Endothelial cell of umbilical vein (primary cell): ENCODE measurements around the gene GPATCH2. TPM values are rescaled to one million over a fixed set of nuclear protein-coding genes. Genes with fewer than 3 reads are reported as not detected.

ENCODE experiments used
- BruUV-seq: library from RNA; stranded (reverse); fragments of 400-500 nt; replicated peaks from 2 replicates; lab custom pipeline; 2021; lab: Mats Ljungman, UMichigan
- CTCF ChIA-PET: fragments of 300-600, 350-600 bp; sonication (Branson Sonifier 250); formaldehyde crosslinking; loops from one replicate; lab custom pipeline; 2021; ENCODE audit warnings: antibody characterized with exemption, inconsistent platforms; lab: Charles Lee
- POLR2A ChIA-PET: fragments of 300-600, 350-600 bp; sonication (Branson Sonifier 250); formaldehyde crosslinking; loops from one replicate; lab custom pipeline; 2021; ENCODE audit warnings: antibody characterized with exemption, inconsistent platforms; lab: Charles Lee
- DNase-seq: peaks from one replicate; pipeline ENCODE4 v3.0.0-alpha.2; 2011; ENCODE audit warnings: low read depth, low spot score
- FAIRE-seq: peaks from 2 replicates; lab custom pipeline; 2011; peaks lifted over from hg19 to GRCh38; lab: Jason Lieb, UNC
- H2AFZ ChIP-seq: 2 replicates; pipeline ENCODE4 v1.6.0; 2012; ENCODE audit warnings: low read depth, low read length, control low read depth, inconsistent platforms
- H3K27ac ChIP-seq: 2 replicates; pipeline ENCODE4 v1.5.1; 2011; ENCODE audit warnings: low read depth, mild to moderate bottlenecking, control low read depth, low read length, moderate library complexity; ENCODE audit not compliant: insufficient read depth
- H3K27me3 ChIP-seq, 2 experiments: 2 replicates each; pipeline versions ENCODE4 v1.6.0 to v1.6.1; 2011; ENCODE audit warnings: low read length in 2 of 2, mixed read lengths in 1 of 2; ENCODE audit not compliant: control insufficient read depth in 2 of 2, insufficient read depth in 2 of 2
- H3K36me3 ChIP-seq, 2 experiments: 2 replicates in 1 of 2; 3 replicates in 1 of 2; pipeline ENCODE4 v1.5.1; 2011; ENCODE audit warnings: low read length in 2 of 2, mild to moderate bottlenecking in 1 of 2, moderate library complexity in 1 of 2; ENCODE audit not compliant: control insufficient read depth in 2 of 2, insufficient read depth in 2 of 2; ENCODE audit errors: extremely low read depth in 1 of 2
- H3K4me1 ChIP-seq: 3 replicates; pipeline ENCODE4 v1.5.1; 2011; ENCODE audit warnings: mild to moderate bottlenecking, low read length; ENCODE audit not compliant: control insufficient read depth, insufficient read depth; ENCODE audit errors: extremely low read depth
- H3K4me2 ChIP-seq: 2 replicates; pipeline ENCODE4 v1.6.1; 2011; ENCODE audit warnings: low read length, control low read depth, mixed read lengths; ENCODE audit not compliant: insufficient read depth
- H3K4me3 ChIP-seq, 3 experiments: fragments of 200-600 bp in 1 of 3; sonication (generic), shearing (Covaris generic) in 1 of 3; replicated peaks in 1 of 3; 2 replicates each; pipeline ENCODE4 v1.5.1; 2011 to 2016; ENCODE audit warnings: control low read depth in 3 of 3, low read length in 3 of 3, mild to moderate bottlenecking in 2 of 3, inconsistent platforms in 1 of 3, low read depth in 1 of 3, moderate library complexity in 1 of 3; ENCODE audit not compliant: insufficient read depth in 1 of 3
- H3K79me2 ChIP-seq: 2 replicates; pipeline ENCODE4 v1.6.0; 2012; ENCODE audit warnings: low read length, inconsistent platforms; ENCODE audit not compliant: control insufficient read depth, insufficient read depth
- H3K9ac ChIP-seq: replicated peaks from 2 replicates; pipeline ENCODE3; 2011; ENCODE audit warnings: low read length, control low read depth; ENCODE audit not compliant: insufficient read depth; ENCODE audit errors: extremely low read depth
- H3K9me1 ChIP-seq: replicated peaks from 3 replicates; pipeline ENCODE4 v1.6.0; 2011; ENCODE audit warnings: mild to moderate bottlenecking, low read length; ENCODE audit not compliant: control insufficient read depth, insufficient read depth; ENCODE audit errors: extremely low read depth
- H3K9me3 ChIP-seq: replicated peaks from 2 replicates; pipeline ENCODE4 v1.5.1; 2012; ENCODE audit warnings: low read length, inconsistent platforms; ENCODE audit not compliant: control insufficient read depth, insufficient read depth
- H4K20me1 ChIP-seq: replicated peaks from 2 replicates; pipeline ENCODE3; 2011; ENCODE audit warnings: mild to moderate bottlenecking, low read length; ENCODE audit not compliant: control insufficient read depth, insufficient read depth; ENCODE audit errors: extremely low read depth
- EZH2 ChIP-seq: IDR thresholded peaks from 2 replicates; pipeline ENCODE4 v1.6.1; 2012; ENCODE audit warnings: borderline replicate concordance, low read depth, mild to moderate bottlenecking, moderate library complexity, low read length, inconsistent platforms; ENCODE audit not compliant: severe bottlenecking
- FOS ChIP-seq: IDR thresholded peaks from 2 replicates; pipeline ENCODE4 v1.6.1; 2011; ENCODE audit warnings: mild to moderate bottlenecking, low read length, moderate library complexity, borderline replicate concordance; ENCODE audit not compliant: insufficient read depth
- GATA2 ChIP-seq: IDR thresholded peaks from 2 replicates; pipeline ENCODE4 v1.7.0; 2011; ENCODE audit warnings: low read depth, mild to moderate bottlenecking, moderate library complexity, mixed read lengths, low read length; ENCODE audit not compliant: insufficient read length, insufficient read depth
- JUN ChIP-seq: IDR thresholded peaks from 2 replicates; pipeline ENCODE4 v1.6.1; 2011; ENCODE audit warnings: borderline replicate concordance, low read depth; ENCODE audit not compliant: insufficient read length, insufficient read depth
- MAX ChIP-seq: IDR thresholded peaks from 2 replicates; pipeline ENCODE4 v1.6.1; 2011; ENCODE audit not compliant: insufficient read depth, insufficient read length
- MYC ChIP-seq: IDR thresholded peaks from one replicate; pipeline ENCODE4 v1.6.1; 2011; ENCODE audit warnings: mild to moderate bottlenecking, low read depth, low read length
- POLR2A ChIP-seq: IDR thresholded peaks from 2 replicates; pipeline ENCODE4 v1.6.1; 2012; ENCODE audit warnings: low read depth, mild to moderate bottlenecking, control low read depth, low read length
- POLR2AphosphoS5 ChIP-seq: IDR thresholded peaks from 2 replicates; pipeline ENCODE4 v1.6.1; 2012; ENCODE audit warnings: low read depth, mild to moderate bottlenecking, control low read depth, low read length, moderate library complexity; ENCODE audit not compliant: insufficient read depth
- dilution Hi-C: fragments of 300-500 bp; cut with MboI; formaldehyde crosslinking; loops from one replicate; pipeline ENCODE4 v1.15.0; 2019; ENCODE audit warnings: low sequenced_read_pairs; ENCODE audit not compliant: extremely low pct_ligation_motif_present
- intact Hi-C: fragments of 100-400 bp; cut with micrococcal nuclease; formaldehyde crosslinking; loops from one replicate; pipeline ENCODE4 v1.10.0; 2022
- polyA plus RNA-seq, 4 experiments: library from polyadenylated mRNA; depleted of rRNA in 3 of 4; stranded (reverse) in 3 of 4; unstranded in 1 of 4; fragments of >200 nt; gene quantifications; 2 replicates each; pipeline versions ENCODE4 v1.2.1 to v1.2.3, GENCODE V29; 2011 to 2012; ENCODE audit warnings: missing spikeins in 1 of 4
- total RNA-seq: library from RNA; stranded (reverse); gene quantifications from 2 replicates; pipeline ENCODE4 v1.2.3, GENCODE V29; 2021
- TF ChIP-seq, protein P1 (sequence below), 2 donors: IDR thresholded peaks; 1 replicate in 1 of 2; 2 replicates in 1 of 2; pipeline ENCODE4 v1.5.1; 2011; ENCODE audit warnings: low read length in 2 of 2, mild to moderate bottlenecking in 2 of 2, moderate library complexity in 2 of 2, control low read depth in 1 of 2, inconsistent platforms in 1 of 2, low read depth in 1 of 2; ENCODE audit not compliant: insufficient read depth in 1 of 2; ENCODE audit errors: extremely low read depth in 1 of 2

Gene GPATCH2
- total and polyA plus RNA-seq, 2 donors (not counting 3 experiments of a cell fraction or from before 2014, with no cell fraction given): 3.3 to 15.6 TPM

- DNase-seq (peak; percentile 2), FAIRE-seq (no peak)
- no peak overlapping the region for H3K4me2 ChIP-seq
- no peak overlapping the region for H3K9ac ChIP-seq
- no peaks in the 10 kb centered on the region for H3K4me1 ChIP-seq
- no peak overlapping the region for H3K27ac ChIP-seq
- H3K36me3 ChIP-seq: no peaks in the 10 kb centered on the region
- POLR2A ChIA-PET: no interaction called here
- H4K20me1 ChIP-seq: no peaks in the 10 kb centered on the region
- no peak overlapping the region for H3K4me3 ChIP-seq
- H2AFZ ChIP-seq: no peak overlapping the region
- peak; percentile 46 for TF ChIP-seq FOS
- TF ChIP-seq MAX: no peak
- no peaks in the 10 kb centered on the region for H3K79me2 ChIP-seq
- intact Hi-C loops (no loop called here), dilution Hi-C loops (no loop called here)
- CTCF ChIA-PET: interaction anchor here (1.0 kb wide), 1 partner anchor 16 kb away, joined by 3 read pairs; no protein-coding TSS in a partner anchor
- no peaks in the 10 kb centered on the region for H3K9me3 ChIP-seq
- BruUV-seq: no TSS peak
- no peaks in the 10 kb centered on the region for H3K27me3 ChIP-seq
- no peaks in the 10 kb centered on the region for H3K9me1 ChIP-seq
Measured at GRCh38 chr1:217562229-217562878, 68.5 kb downstream of the GPATCH2 start.

GRCh38 chr1:217561446-217561845, 69.4 kb downstream of the GPATCH2 start:
- dilution Hi-C loops: no loop called here
- TF ChIP-seq JUN (no peak), POLR2A (no peak), POLR2AphosphoS5 (no peak), MAX (no peak), FOS (no peak), GATA2 (no peak), EZH2 (no peak), MYC (no peak)
- TF ChIP-seq, protein P1, sequence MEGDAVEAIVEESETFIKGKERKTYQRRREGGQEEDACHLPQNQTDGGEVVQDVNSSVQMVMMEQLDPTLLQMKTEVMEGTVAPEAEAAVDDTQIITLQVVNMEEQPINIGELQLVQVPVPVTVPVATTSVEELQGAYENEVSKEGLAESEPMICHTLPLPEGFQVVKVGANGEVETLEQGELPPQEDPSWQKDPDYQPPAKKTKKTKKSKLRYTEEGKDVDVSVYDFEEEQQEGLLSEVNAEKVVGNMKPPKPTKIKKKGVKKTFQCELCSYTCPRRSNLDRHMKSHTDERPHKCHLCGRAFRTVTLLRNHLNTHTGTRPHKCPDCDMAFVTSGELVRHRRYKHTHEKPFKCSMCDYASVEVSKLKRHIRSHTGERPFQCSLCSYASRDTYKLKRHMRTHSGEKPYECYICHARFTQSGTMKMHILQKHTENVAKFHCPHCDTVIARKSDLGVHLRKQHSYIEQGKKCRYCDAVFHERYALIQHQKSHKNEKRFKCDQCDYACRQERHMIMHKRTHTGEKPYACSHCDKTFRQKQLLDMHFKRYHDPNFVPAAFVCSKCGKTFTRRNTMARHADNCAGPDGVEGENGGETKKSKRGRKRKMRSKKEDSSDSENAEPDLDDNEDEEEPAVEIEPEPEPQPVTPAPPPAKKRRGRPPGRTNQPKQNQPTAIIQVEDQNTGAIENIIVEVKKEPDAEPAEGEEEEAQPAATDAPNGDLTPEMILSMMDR (IDR thresholded peaks at IDR 0.05; ENCODE audit: extremely low read depth in 1 of 2, insufficient read depth in 1 of 2, low read depth in 1 of 2, low read length in 2 of 2): no peak
- Histone ChIP-seq H4K20me1 (no peaks in the 10 kb centered on the region), H2AFZ (no peak overlapping the region), H3K4me1 (no peaks in the 10 kb centered on the region), H3K9me3 (no peaks in the 10 kb centered on the region), H3K4me3 (no peak overlapping the region), H3K27ac (no peak overlapping the region), H3K4me2 (no peak overlapping the region), H3K36me3 (no peaks in the 10 kb centered on the region), H3K9me1 (no peaks in the 10 kb centered on the region), H3K27me3 (no peaks in the 10 kb centered on the region), H3K9ac (no peak overlapping the region), H3K79me2 (no peaks in the 10 kb centered on the region)
- ChIA-PET CTCF (no interaction called here), POLR2A (no interaction called here)
- intact Hi-C loops: no loop called here
- no peak for FAIRE-seq
- peak; percentile 16 for DNase-seq
- no TSS peak for BruUV-seq
